H1 (cell line): Measurements from ENCODE around the gene ENDOV. TPM values are rescaled to one million over a fixed set of nuclear protein-coding genes. Genes with fewer than 3 reads are reported as not detected.

Experiments used
- CTCF ChIA-PET: fragments of 300-600 bp; sonication (Branson Sonifier 250); formaldehyde crosslinking; loops from one replicate; lab custom pipeline; 2021; ENCODE audit not compliant: partially characterized antibody; lab: Charles Lee
- POLR2A ChIA-PET: fragments of 300-600 bp; sonication (Branson Sonifier 250); formaldehyde crosslinking; loops from one replicate; lab custom pipeline; 2021; ENCODE audit warnings: inconsistent platforms; ENCODE audit not compliant: partially characterized antibody; lab: Charles Lee
- DNase-seq, 2 experiments: peaks; one replicate each; pipeline versions ENCODE4 v3.0.0 to v3.0.0-alpha.2; 2010 to 2022; ENCODE audit warnings: low spot score in 2 of 2, low read depth in 1 of 2, mixed read lengths in 1 of 2
- FAIRE-seq: peaks from 2 replicates; lab custom pipeline; 2011; peaks lifted over from hg19 to GRCh38; lab: Jason Lieb, UNC
- H2AFZ ChIP-seq: 2 replicates; pipeline ENCODE4 v1.8.1; 2012; ENCODE audit warnings: low read length, inconsistent platforms
- H2AK5ac ChIP-seq: 2 replicates; pipeline ENCODE4 v1.6.1; 2013; ENCODE audit warnings: low read depth, low read length
- H2BK120ac ChIP-seq: replicated peaks from 2 replicates; pipeline ENCODE3; 2013; ENCODE audit warnings: low read depth, low read length, inconsistent platforms
- H2BK12ac ChIP-seq: 2 replicates; pipeline ENCODE4 v1.6.1; 2013; ENCODE audit warnings: low read depth, low read length
- H2BK15ac ChIP-seq: 2 replicates; pipeline ENCODE4 v1.6.1; 2013; ENCODE audit warnings: low read length
- H2BK20ac ChIP-seq: 2 replicates; pipeline ENCODE4 v1.6.1; 2013; ENCODE audit warnings: low read length
- H2BK5ac ChIP-seq: 2 replicates; pipeline ENCODE4 v1.6.1; 2013; ENCODE audit warnings: low read depth, low read length
- H3K14ac ChIP-seq: 2 replicates; pipeline ENCODE4 v1.6.1; 2013; ENCODE audit warnings: inconsistent platforms; ENCODE audit not compliant: insufficient read length
- H3K18ac ChIP-seq: 2 replicates; pipeline ENCODE4 v1.6.1; 2013; ENCODE audit warnings: low read length; ENCODE audit errors: extremely low read depth
- H3K23ac ChIP-seq: 2 replicates; pipeline ENCODE4 v1.6.1; 2013; ENCODE audit warnings: inconsistent platforms; ENCODE audit not compliant: insufficient read length
- H3K23me2 ChIP-seq: 2 replicates; pipeline ENCODE4 v1.6.1; 2013; ENCODE audit warnings: low read depth, low read length
- H3K27ac ChIP-seq: 2 replicates; pipeline ENCODE4 v1.6.1; 2011; ENCODE audit warnings: low read depth, low read length, inconsistent platforms
- H3K27me3 ChIP-seq, 4 experiments: replicated peaks in 1 of 4; 1 replicate in 1 of 4; 2 replicates in 3 of 4; pipeline versions ENCODE4 v1.6.1 to v1.8.1; 2011 to 2013; ENCODE audit warnings: low read length in 3 of 4, mild to moderate bottlenecking in 3 of 4, inconsistent platforms in 2 of 4, mixed read lengths in 2 of 4, moderate library complexity in 1 of 4; ENCODE audit not compliant: control insufficient read depth in 3 of 4, insufficient read depth in 3 of 4; ENCODE audit errors: extremely low read depth in 1 of 4
- H3K36me3 ChIP-seq, 4 experiments: 2 replicates each; pipeline versions ENCODE4 v1.6.1 to v1.8.1; 2011 to 2013; ENCODE audit warnings: mild to moderate bottlenecking in 4 of 4, low read length in 3 of 4, moderate library complexity in 2 of 4, control low read depth in 1 of 4, inconsistent platforms in 1 of 4; ENCODE audit not compliant: insufficient read depth in 4 of 4, control insufficient read depth in 2 of 4
- H3K4ac ChIP-seq: replicated peaks from 2 replicates; pipeline ENCODE3; 2013; ENCODE audit warnings: low read length, low read depth, mixed read lengths, inconsistent platforms; ENCODE audit not compliant: insufficient read length
- H3K4me1 ChIP-seq, 4 experiments: replicated peaks in 1 of 4; 1 replicate in 1 of 4; 2 replicates in 3 of 4; pipeline versions ENCODE4 v1.6.1 to v1.8.1; 2011 to 2013; ENCODE audit warnings: low read length in 3 of 4, inconsistent platforms in 2 of 4, mixed read lengths in 1 of 4; ENCODE audit not compliant: insufficient read depth in 4 of 4, control insufficient read depth in 3 of 4
- H3K4me2 ChIP-seq, 2 experiments: 2 replicates each; pipeline versions ENCODE4 v1.6.1 to v1.8.1; 2011 to 2013; ENCODE audit warnings: low read depth in 2 of 2, low read length in 2 of 2, control low read depth in 1 of 2, inconsistent platforms in 1 of 2, mild to moderate bottlenecking in 1 of 2; ENCODE audit not compliant: insufficient read depth in 1 of 2
- H3K4me3 ChIP-seq, 4 experiments: fragments of 200-600, 300-600 bp in 1 of 4; sonication (generic), shearing (Covaris generic), sonication (Bioruptor Twin) in 1 of 4; 2 replicates each; pipeline versions ENCODE4 v1.5.1 to v1.8.1; 2011 to 2016; ENCODE audit warnings: low read length in 4 of 4, low read depth in 3 of 4, control low read depth in 2 of 4, inconsistent platforms in 2 of 4, mild to moderate bottlenecking in 2 of 4, mixed read lengths in 1 of 4, moderate library complexity in 1 of 4; ENCODE audit not compliant: insufficient read depth in 2 of 4; ENCODE audit errors: extremely low read depth in 1 of 4
- H3K56ac ChIP-seq: replicated peaks from 2 replicates; pipeline ENCODE3; 2013; ENCODE audit warnings: low read depth, mild to moderate bottlenecking, mixed read lengths, low read length, inconsistent platforms; ENCODE audit not compliant: insufficient read length
- H3K79me1 ChIP-seq: 2 replicates; pipeline ENCODE4 v1.6.1; 2013; ENCODE audit warnings: low read depth, low read length, control low read depth
- H3K79me2 ChIP-seq, 2 experiments: 2 replicates each; pipeline versions ENCODE4 v1.6.1 to v1.8.1; 2012 to 2013; ENCODE audit warnings: low read length in 2 of 2, mild to moderate bottlenecking in 2 of 2, inconsistent platforms in 1 of 2; ENCODE audit not compliant: insufficient read depth in 2 of 2, control insufficient read depth in 1 of 2
- H3K9ac ChIP-seq, 4 experiments: replicated peaks in 1 of 4; 1 replicate in 1 of 4; 2 replicates in 3 of 4; pipeline versions ENCODE4 v1.6.1 to v1.8.1; 2011 to 2013; ENCODE audit warnings: low read depth in 3 of 4, low read length in 3 of 4, control low read depth in 2 of 4, mild to moderate bottlenecking in 2 of 4, moderate library complexity in 2 of 4, inconsistent platforms in 1 of 4; ENCODE audit errors: extremely low read depth in 1 of 4
- H3K9me3 ChIP-seq, 2 experiments: 2 replicates each; pipeline versions ENCODE4 v1.6.1 to v1.8.1; 2012 to 2013; ENCODE audit warnings: mild to moderate bottlenecking in 2 of 2, moderate library complexity in 2 of 2, control low read depth in 1 of 2, inconsistent platforms in 1 of 2, low read depth in 1 of 2, low read length in 1 of 2, mixed read lengths in 1 of 2; ENCODE audit not compliant: insufficient read depth in 2 of 2
- H4K20me1 ChIP-seq, 2 experiments: replicated peaks in 1 of 2; 2 replicates each; pipeline versions ENCODE3 to v1.8.1; 2011 to 2013; ENCODE audit warnings: inconsistent platforms in 2 of 2, low read length in 2 of 2, mild to moderate bottlenecking in 1 of 2; ENCODE audit not compliant: insufficient read depth in 2 of 2, control insufficient read depth in 1 of 2
- H4K5ac ChIP-seq: 2 replicates; pipeline ENCODE4 v1.6.1; 2013; ENCODE audit warnings: low read length, low read depth, mixed read lengths, inconsistent platforms; ENCODE audit not compliant: insufficient read length
- H4K8ac ChIP-seq: 2 replicates; pipeline ENCODE4 v1.8.0; 2013; ENCODE audit warnings: mild to moderate bottlenecking, moderate library complexity, low read length, inconsistent platforms; ENCODE audit not compliant: insufficient read depth; ENCODE audit errors: extremely low read depth
- H4K91ac ChIP-seq: replicated peaks from 2 replicates; pipeline ENCODE3; 2013; ENCODE audit warnings: low read length, mixed read lengths, inconsistent platforms; ENCODE audit not compliant: insufficient read length
- BCL11A ChIP-seq, 2 experiments: IDR thresholded peaks; one replicate each; pipeline ENCODE4 v1.6.1; 2011; ENCODE audit warnings: low read depth in 2 of 2, low read length in 2 of 2, mild to moderate bottlenecking in 2 of 2
- E2F6 ChIP-seq: IDR thresholded peaks from 2 replicates; pipeline ENCODE4 v1.6.1; 2012; ENCODE audit warnings: inconsistent platforms
- EZH2 ChIP-seq: fragments of 200-600 bp; sonication (generic); IDR thresholded peaks from 2 replicates; pipeline ENCODE4 v1.7.1; 2012; ENCODE audit warnings: low read depth, mild to moderate bottlenecking, moderate library complexity, low read length, inconsistent platforms; ENCODE audit not compliant: severe bottlenecking
- FOSL1 ChIP-seq: IDR thresholded peaks from 2 replicates; pipeline ENCODE4 v1.6.1; 2011; ENCODE audit warnings: mild to moderate bottlenecking, low read depth, low read length, moderate library complexity; ENCODE audit not compliant: insufficient read depth
- HDAC6 ChIP-seq: IDR thresholded peaks from one replicate; pipeline ENCODE4 v1.7.1; 2012; ENCODE audit warnings: low read depth, mild to moderate bottlenecking, inconsistent platforms, low read length, moderate library complexity
- JUND ChIP-seq: IDR thresholded peaks from 2 replicates; pipeline ENCODE4 v1.6.1; 2011; ENCODE audit warnings: mild to moderate bottlenecking, improper control_type of control experiment, low read length
- RAD21 ChIP-seq, 2 experiments: IDR thresholded peaks in 1 of 2; conservative IDR thresholded peaks in 1 of 2; 2 replicates each; pipeline ENCODE4 v1.6.1; 2011; ENCODE audit warnings: low read depth in 2 of 2, low read length in 2 of 2, improper control_type of control experiment in 1 of 2, inconsistent platforms in 1 of 2, mild to moderate bottlenecking in 1 of 2, moderate library complexity in 1 of 2
- RNF2 ChIP-seq: fragments of 200-900, 300-1000 bp; sonication (generic); IDR thresholded peaks from 2 replicates; pipeline ENCODE4 v1.7.1; 2016; ENCODE audit warnings: borderline replicate concordance, low read depth, mild to moderate bottlenecking, antibody characterized with exemption, low read length; ENCODE audit not compliant: poor library complexity, severe bottlenecking; ENCODE audit errors: missing control alignments
- SP2 ChIP-seq: IDR thresholded peaks from 2 replicates; pipeline ENCODE4 v1.6.1; 2012; ENCODE audit warnings: mild to moderate bottlenecking, low read length, inconsistent platforms
- SP4 ChIP-seq: IDR thresholded peaks from 2 replicates; pipeline ENCODE4 v1.6.1; 2012; ENCODE audit warnings: low read length, inconsistent platforms
- TAF7 ChIP-seq: optimal IDR thresholded peaks from 2 replicates; pipeline ENCODE3; 2011; ENCODE audit warnings: low read depth, mild to moderate bottlenecking, inconsistent platforms, low read length, moderate library complexity, borderline replicate concordance
- WGBS, 2 experiments: shearing (Covaris generic) in 1 of 2; methylation state at CpG; one replicate each; pipeline versions ENCODE4 v1.1.6 to v1.1.7; 2013 to 2015; ENCODE audit warnings: low lambda C conversion rate in 2 of 2, mixed read lengths in 2 of 2, inconsistent platforms in 1 of 2, low coverage in 1 of 2, missing lambda C conversion rate in 1 of 2; ENCODE audit not compliant: insufficient replicate concordance in 2 of 2, insufficient coverage in 1 of 2, insufficient read length in 1 of 2; ENCODE audit errors: extremely low coverage in 1 of 2, missing lambda C conversion rate in 1 of 2; 5-methylcytosine and 5-hydroxymethylcytosine counted together
- polyA plus RNA-seq, 7 experiments: library from polyadenylated mRNA; depleted of rRNA in 3 of 7; stranded (reverse) in 5 of 7; unstranded in 2 of 7; fragments of >200 nt in 5 of 7; fragments of 200-250 nt in 2 of 7; gene quantifications; 1 replicate in 5 of 7; 2 replicates in 1 of 7; 4 replicates in 1 of 7; pipeline versions ENCODE4 v1.2.1 to v1.2.3, GENCODE V29; 2011 to 2013; ENCODE audit warnings: missing spikeins in 2 of 7, mixed read lengths in 2 of 7
- total RNA-seq: library from RNA; stranded (reverse); fragmentation: NEBNext Ultra II Directional; extraction: Animal tissue kit (Norgen Biotek cat#: 25700); gene quantifications from 2 replicates; pipeline ENCODE4 v1.2.1, GENCODE V29; 2021

Gene ENDOV
- total and polyA plus RNA-seq, 2 of the 8 experiments (the other 6 are each of a cell fraction or from before 2014, with no cell fraction given), result 10.6 to 13.3 TPM

DNA sequence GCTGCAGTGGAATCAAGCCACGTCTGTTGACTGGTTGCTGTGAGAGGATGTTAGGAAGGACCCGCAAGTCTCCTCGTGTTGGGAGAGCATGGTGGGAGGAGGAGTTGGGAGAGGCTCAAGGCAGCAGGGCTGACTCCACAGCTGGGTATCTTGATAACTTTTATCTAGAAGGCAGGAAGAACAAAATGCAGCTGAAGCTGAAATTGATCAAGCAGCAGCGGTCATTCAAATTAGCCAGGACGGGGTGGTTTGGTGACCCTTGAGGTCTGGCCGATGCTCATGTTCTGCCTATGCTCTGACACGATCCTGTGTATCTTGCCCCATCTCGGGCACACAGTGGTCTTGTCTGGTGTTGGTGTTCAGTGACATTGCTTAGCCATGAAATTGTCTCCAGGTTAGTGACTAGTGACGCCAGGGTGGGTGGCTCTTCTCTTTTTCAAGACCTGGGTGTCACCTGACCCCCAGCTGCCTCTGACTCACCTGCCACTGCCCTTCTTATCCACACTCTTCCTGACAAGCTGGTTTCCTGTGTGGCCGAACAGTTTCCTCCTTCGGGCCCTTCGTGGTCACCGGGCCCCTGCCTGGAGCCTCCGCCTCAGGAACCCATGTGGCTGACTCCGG is 42.4 kb downstream of the ENDOV start:
- no peaks in the 10 kb centered on the region for H3K36me3 ChIP-seq
- peaks cover 0 to 7% (median 3%) of the 10 kb centered on the region in 4 experiments; a peak in 4 of 7 replicates for H3K4me1 ChIP-seq
- no peak overlapping the region for H2BK5ac ChIP-seq
- no peaks in the 10 kb centered on the region for H4K20me1 ChIP-seq
- no peaks in the 10 kb centered on the region for H3K79me2 ChIP-seq
- no peak overlapping the region for H2BK20ac ChIP-seq
- no peak overlapping the region; the same call in 1 of the 2 replicates for H2AK5ac ChIP-seq
- no peak overlapping the region for H3K23ac ChIP-seq
- no peak overlapping the region for H3K27ac ChIP-seq
- H3K4me2 ChIP-seq, result no peak overlapping the region
- no peaks in the 10 kb centered on the region for H3K79me1 ChIP-seq
- 89% methylated on average over 15 of the region's 15 CpGs; no CpG with 5 or more reads in 1 of the 2 experiments for WGBS, 2 experiments
- peaks cover 8% of the 10 kb centered on the region for H3K23me2 ChIP-seq
- H2BK12ac ChIP-seq, result no peak overlapping the region
- no peak overlapping the region for H3K18ac ChIP-seq
- H4K5ac ChIP-seq, result no peak overlapping the region
- no peak overlapping the region for H3K14ac ChIP-seq
- no peak overlapping the region for H2AFZ ChIP-seq
- no peak for DNase-seq
- no peak overlapping the region for H2BK15ac ChIP-seq
- H3K4me3 ChIP-seq, result no peak overlapping the region
- ChIA-PET CTCF (interaction anchor here (0.6 to 2.2 kb wide), 5 partner anchors 16 to 622 kb away, joined by 3 to 9 read pairs (median 5); no protein-coding TSS in a partner anchor), POLR2A (interaction anchor here (0.9 to 1.5 kb wide), 3 partner anchors 12 to 24 kb away, joined by 3 to 4 read pairs (median 4); no protein-coding TSS in a partner anchor)
- H2BK120ac ChIP-seq, result no peak overlapping the region
- no peak overlapping the region for H4K91ac ChIP-seq
- H4K8ac ChIP-seq, result no peak overlapping the region; the same call in 1 of the 2 replicates
- no peak for FAIRE-seq
- no peaks in the 10 kb centered on the region for H3K9me3 ChIP-seq
- H3K4ac ChIP-seq, result no peak overlapping the region
- no peak overlapping the region for H3K9ac ChIP-seq
- H3K56ac ChIP-seq, result no peak overlapping the region
- peaks cover 0 to 13% (median 9%) of the 10 kb centered on the region in 4 experiments; a peak in 5 of 7 replicates for H3K27me3 ChIP-seq
- TF ChIP-seq RAD21 (IDR thresholded peaks at IDR 0.05 in 1 of 2, conservative IDR thresholded peaks at IDR 0.05 in 1 of 2; ENCODE audit: low read depth in 2 of 2, low read length in 2 of 2) (no peak), RNF2 (no peak), TAF7 (no peak), EZH2 (no peak), E2F6 (no peak), SP2 (no peak), JUND (no peak), FOSL1 (no peak), HDAC6 (no peak), BCL11A (IDR thresholded peaks at IDR 0.05; ENCODE audit: low read depth in 2 of 2, low read length in 2 of 2) (no peak), SP4 (no peak)
